Activated CD8-positive, alpha-beta T cell treated with anti-CD3 and anti-CD28 coated beads for 36 hours (primary cell): ENCODE measurements around the gene TMCO4. TPM values are rescaled to one million over a fixed set of nuclear protein-coding genes. Genes with fewer than 3 reads are reported as not detected.

ENCODE experiments used
- ATAC-seq: fragments of 200-7000 bp; cut with Tn5 transposase; one replicate; pipeline ENCODE4 v1.10.0; 2021; ENCODE audit warnings: mild to moderate bottlenecking, moderate library complexity
- CTCF ChIA-PET: fragments of 350-600 bp; sonication (Branson Sonifier 250); formaldehyde crosslinking; loops from one replicate; lab custom pipeline; 2021; ENCODE audit warnings: antibody characterized with exemption; lab: Charles Lee
- POLR2A ChIA-PET: fragments of 350-600 bp; sonication (Branson Sonifier 250); formaldehyde crosslinking; loops from one replicate; lab custom pipeline; 2021; ENCODE audit warnings: antibody characterized with exemption; lab: Charles Lee
- DNase-seq: peaks from one replicate; pipeline ENCODE4 v3.0.0-alpha.2; 2020
- H3K27ac Mint-ChIP-seq: one replicate; pipeline ENCODE4 v1.8.0; 2021; ENCODE audit warnings: mild to moderate bottlenecking, mixed read lengths
- H3K27me3 Mint-ChIP-seq: one replicate; pipeline ENCODE4 v1.8.0; 2021; ENCODE audit warnings: mixed read lengths
- H3K36me3 Mint-ChIP-seq: one replicate; pipeline ENCODE4 v1.8.0; 2021; ENCODE audit warnings: low read depth, mixed read lengths
- H3K4me1 Mint-ChIP-seq: one replicate; pipeline ENCODE4 v1.8.0; 2021; ENCODE audit warnings: low read depth, mixed read lengths
- H3K4me3 Mint-ChIP-seq: one replicate; pipeline ENCODE4 v1.8.0; 2021; ENCODE audit warnings: mild to moderate bottlenecking, moderate library complexity, mixed read lengths
- H3K9me3 Mint-ChIP-seq: one replicate; pipeline ENCODE4 v1.8.0; 2021; ENCODE audit warnings: mixed read lengths
- intact Hi-C: fragments of 100-400 bp; cut with micrococcal nuclease; formaldehyde crosslinking; loops from one replicate; pipeline ENCODE4 v1.10.0; 2022
- total RNA-seq, 2 experiments: library from RNA; stranded (reverse); gene quantifications; one replicate each; pipeline ENCODE4 v1.2.3, GENCODE V29; 2021
- TF ChIP-seq, protein P1 (sequence below): fragments of 200-600 bp; IDR thresholded peaks from one replicate; pipeline ENCODE4 v1.8.0; 2022; ENCODE audit warnings: antibody characterized with exemption, mild to moderate bottlenecking

TMCO4 gene
- total RNA-seq, 2 experiments from 2014 or later, result 10.8 to 13.2 TPM

DNA sequence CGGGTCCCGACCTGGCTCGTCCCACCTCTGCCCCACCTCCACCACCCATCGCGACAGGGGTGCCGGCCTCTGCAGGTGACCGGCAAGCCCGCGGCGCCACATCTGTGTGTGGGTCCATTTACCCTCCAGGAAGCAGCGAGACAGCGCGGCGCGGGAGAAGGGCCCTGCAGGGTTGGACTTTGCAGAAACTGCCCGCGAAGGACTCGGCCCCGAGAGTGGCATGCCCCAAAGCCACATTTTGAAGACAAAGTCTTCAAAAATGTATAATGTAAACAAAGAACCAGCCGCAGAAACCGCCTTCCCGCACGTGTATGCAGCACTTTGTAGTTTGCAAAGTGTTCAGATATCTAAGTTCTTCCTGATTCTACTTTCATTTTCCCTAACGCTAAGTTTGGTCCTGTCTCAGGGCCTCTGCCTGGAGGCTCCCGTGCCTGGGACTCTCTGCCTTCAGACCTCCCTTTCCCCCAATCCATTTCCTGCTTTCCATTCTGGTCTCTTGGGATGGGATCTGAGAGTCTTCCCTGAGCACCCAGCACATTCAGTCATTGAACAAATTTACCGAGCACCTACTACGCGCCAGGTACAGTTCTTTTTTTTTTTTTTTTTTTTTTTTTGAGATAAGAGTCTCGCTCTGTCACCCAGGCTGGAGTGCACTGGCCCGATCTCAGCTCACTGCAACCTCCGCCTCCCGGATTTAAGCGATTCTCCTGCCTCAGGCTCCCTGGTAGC, 524 bp upstream of the TMCO4 start:
- POLR2A ChIA-PET, result no interaction called here
- intact Hi-C loops, result no loop called here
- H3K27ac Mint-ChIP-seq, result peak overlapping the region; percentile 92
- peaks cover 24% of the 10 kb centered on the region for H3K4me1 Mint-ChIP-seq
- H3K27me3 Mint-ChIP-seq, result no peaks in the 10 kb centered on the region
- H3K9me3 Mint-ChIP-seq, result no peaks in the 10 kb centered on the region
- TF ChIP-seq, protein P1, sequence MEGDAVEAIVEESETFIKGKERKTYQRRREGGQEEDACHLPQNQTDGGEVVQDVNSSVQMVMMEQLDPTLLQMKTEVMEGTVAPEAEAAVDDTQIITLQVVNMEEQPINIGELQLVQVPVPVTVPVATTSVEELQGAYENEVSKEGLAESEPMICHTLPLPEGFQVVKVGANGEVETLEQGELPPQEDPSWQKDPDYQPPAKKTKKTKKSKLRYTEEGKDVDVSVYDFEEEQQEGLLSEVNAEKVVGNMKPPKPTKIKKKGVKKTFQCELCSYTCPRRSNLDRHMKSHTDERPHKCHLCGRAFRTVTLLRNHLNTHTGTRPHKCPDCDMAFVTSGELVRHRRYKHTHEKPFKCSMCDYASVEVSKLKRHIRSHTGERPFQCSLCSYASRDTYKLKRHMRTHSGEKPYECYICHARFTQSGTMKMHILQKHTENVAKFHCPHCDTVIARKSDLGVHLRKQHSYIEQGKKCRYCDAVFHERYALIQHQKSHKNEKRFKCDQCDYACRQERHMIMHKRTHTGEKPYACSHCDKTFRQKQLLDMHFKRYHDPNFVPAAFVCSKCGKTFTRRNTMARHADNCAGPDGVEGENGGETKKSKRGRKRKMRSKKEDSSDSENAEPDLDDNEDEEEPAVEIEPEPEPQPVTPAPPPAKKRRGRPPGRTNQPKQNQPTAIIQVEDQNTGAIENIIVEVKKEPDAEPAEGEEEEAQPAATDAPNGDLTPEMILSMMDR, result no peak
- ATAC-seq (peak; percentile 36), DNase-seq (peak; percentile 64)
- peak overlapping the region; percentile 75 for H3K4me3 Mint-ChIP-seq
- peaks cover 6% of the 10 kb centered on the region for H3K36me3 Mint-ChIP-seq
- CTCF ChIA-PET, result interaction anchor here (0.6 to 1.0 kb wide), 2 partner anchors 10 to 11 kb away, joined by 3 to 4 read pairs; no protein-coding TSS in a partner anchor

DNA sequence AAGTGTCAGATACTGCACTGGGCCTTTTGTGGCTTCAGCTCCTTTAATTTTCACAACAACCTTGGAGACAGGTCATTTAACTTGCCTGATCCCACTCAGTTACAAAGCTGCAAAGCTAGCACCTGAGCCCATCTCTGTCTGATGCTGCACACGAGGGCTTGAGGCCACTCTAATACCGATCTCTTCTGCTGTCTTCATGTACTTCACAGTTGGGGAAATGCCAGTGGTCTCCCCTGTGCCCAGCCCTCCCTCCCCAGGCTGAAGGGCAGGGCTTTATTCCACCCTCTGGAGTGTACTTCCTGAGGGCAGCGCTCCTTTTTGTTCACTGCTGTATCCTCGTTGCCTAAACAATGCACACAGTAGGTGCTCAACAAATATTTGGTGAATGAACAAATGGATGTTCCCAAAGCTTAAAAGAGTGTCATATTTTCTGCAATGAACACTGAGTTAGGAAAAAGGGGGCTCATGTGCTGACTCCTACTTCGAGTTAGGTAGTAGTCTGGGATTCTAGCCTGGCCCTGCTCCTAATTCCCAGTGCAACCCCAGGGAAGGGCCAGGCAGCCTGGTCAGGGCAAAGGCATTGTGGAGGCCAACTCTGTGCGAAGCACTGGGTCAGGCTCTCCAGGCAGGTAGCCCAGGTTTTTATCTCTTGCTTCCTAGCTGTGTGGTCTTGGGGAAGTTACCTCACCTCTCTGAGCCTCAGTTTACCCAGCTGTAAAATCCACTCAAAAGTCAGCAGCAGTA, 1.1 kb downstream of the TMCO4 start:
- Mint-ChIP-seq H3K27me3 (no peaks in the 10 kb centered on the region), H3K36me3 (peaks cover 12% of the 10 kb centered on the region), H3K4me1 (peaks cover 24% of the 10 kb centered on the region), H3K27ac (peak overlapping the region; percentile 90), H3K4me3 (peak overlapping the region; percentile 75), H3K9me3 (no peaks in the 10 kb centered on the region)
- DNase-seq (no peak), ATAC-seq (no peak)
- ChIA-PET CTCF (interaction anchor here (1.0 to 1.2 kb wide), 2 partner anchors 11 to 83 kb away, joined by 3 to 4 read pairs; no protein-coding TSS in a partner anchor), POLR2A (interaction anchor here (1.3 kb wide), 1 partner anchor 10 kb away, joined by 4 read pairs; no protein-coding TSS in a partner anchor)
- intact Hi-C loops, result no loop called here
- TF ChIP-seq, protein P1, result no peak

DNA sequence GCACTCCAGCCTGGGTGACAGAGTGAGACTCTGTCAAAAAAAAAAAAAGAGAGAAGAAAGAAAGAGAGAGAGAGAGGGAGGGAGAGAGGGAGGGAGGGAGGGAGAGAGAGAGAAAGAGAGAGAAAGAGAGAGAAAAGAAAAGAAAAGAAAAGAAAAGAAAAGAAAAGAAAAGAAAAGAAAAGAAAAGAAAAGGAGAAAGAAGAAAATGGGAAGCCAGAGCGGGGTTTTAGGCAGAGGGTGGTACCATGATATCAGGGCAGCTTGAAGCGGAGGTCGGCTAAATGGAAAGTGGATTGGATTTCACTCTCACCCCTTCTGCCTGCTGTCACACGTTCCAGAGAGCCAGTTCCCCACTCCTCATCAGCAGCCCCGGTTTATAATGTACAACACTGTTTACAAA, 1.9 kb downstream of the TMCO4 start:
- ChIA-PET CTCF (interaction anchor here (1.2 kb wide), 1 partner anchor 83 kb away, joined by 4 read pairs; no protein-coding TSS in a partner anchor), POLR2A (interaction anchor here (1.3 kb wide), 1 partner anchor 11 kb away, joined by 4 read pairs; no protein-coding TSS in a partner anchor)
- Mint-ChIP-seq H3K27me3 (no peaks in the 10 kb centered on the region), H3K36me3 (peaks cover 16% of the 10 kb centered on the region), H3K9me3 (no peaks in the 10 kb centered on the region), H3K4me1 (peaks cover 24% of the 10 kb centered on the region), H3K4me3 (no peak overlapping the region), H3K27ac (no peak overlapping the region)
- intact Hi-C loops, result no loop called here
- ATAC-seq (no peak), DNase-seq (no peak)
- TF ChIP-seq, protein P1, result no peak

DNA sequence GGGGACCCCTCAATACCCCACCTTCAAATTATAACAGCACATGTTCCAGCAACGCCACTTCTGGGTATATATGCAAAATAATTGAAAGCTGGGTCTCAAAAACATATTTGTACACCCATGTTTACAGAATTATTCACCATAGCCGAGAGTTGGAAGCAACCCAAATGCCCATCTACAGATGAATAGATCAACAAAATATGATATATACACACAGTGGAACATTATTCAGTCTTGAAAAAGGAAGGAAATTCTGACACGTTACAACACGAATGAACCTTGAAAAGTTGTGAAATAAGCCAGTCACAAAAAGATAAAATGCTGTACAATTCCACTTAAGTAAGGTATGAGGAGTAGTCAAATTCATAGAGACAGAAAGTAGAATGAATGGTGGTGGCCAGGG, 5.1 kb downstream of the TMCO4 start:
- ChIA-PET CTCF (no interaction called here), POLR2A (interaction anchor here (1.4 kb wide), 1 partner anchor 12 kb away, joined by 3 read pairs; no protein-coding TSS in a partner anchor)
- intact Hi-C loops, result no loop called here
- DNase-seq (no peak), ATAC-seq (no peak)
- H3K36me3 Mint-ChIP-seq, result peaks cover 35% of the 10 kb centered on the region
- H3K4me1 Mint-ChIP-seq, result peaks cover 15% of the 10 kb centered on the region
- H3K27me3 Mint-ChIP-seq, result no peaks in the 10 kb centered on the region
- TF ChIP-seq, protein P1, result no peak
- no peak overlapping the region for H3K27ac Mint-ChIP-seq
- no peaks in the 10 kb centered on the region for H3K9me3 Mint-ChIP-seq
- H3K4me3 Mint-ChIP-seq, result no peak overlapping the region
